HL-60/S4 (cell line): ENCODE results near the gene FGFR4.

Experiments used
- in situ Hi-C: fragments of 300-500 bp; cut with MboI; formaldehyde crosslinking; loops from 2 replicates; pipeline ENCODE4 v1.14.3; 2022; ENCODE audit warnings: low sequenced_read_pairs

Gene FGFR4

DNA sequence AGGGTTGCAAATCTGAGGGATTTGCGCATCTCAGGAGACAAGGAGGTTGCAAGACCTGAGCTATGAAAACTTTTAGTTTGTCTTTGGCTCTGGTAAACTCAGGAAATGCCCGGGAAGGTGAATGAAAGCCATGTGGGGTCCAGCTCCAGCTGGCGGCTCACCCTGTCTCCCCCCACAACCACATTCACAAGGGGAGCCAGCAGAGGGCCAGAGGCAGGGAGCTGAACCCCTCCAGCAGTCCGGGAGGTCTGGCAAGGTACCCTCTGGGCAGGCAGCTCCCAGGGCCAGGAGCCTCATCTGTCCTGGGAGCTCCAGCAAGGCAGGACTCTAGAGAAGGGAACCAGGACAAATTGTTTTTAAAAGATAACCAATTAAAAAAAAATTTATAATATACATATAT, 2.5 kb upstream of the FGFR4 start:
- in situ Hi-C loops = no loop called here

DNA sequence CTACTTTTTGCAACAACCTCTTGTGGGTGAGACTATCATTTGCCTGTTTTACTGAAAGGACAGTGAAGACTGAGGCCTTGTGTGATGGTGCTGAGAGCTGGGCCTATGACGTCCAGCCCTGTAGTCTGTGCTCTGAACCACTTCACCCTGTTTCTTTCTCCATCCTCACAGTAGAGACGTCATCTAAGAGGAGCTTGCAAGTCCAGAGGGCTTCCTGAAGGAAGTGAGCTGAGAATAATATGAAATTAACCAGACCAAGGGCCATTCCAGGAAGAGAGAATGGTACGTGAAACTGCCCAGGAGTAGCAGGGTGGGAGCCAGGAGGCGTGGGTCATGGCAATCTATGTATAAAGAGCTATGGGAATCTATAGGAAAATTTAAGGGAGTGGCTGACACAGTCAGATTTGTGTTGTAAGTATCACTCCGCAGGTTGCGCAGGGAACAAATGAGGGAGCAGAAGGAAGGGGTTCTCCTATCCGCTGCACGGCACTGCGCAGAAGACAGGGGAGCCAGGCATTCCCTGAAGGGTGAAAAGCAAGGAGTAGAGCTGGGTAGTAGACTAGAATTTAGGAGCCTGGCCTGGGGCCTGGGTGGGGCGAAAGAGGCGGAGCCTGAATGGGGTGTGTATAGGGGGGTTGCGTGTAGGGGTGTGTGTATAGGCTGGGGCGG, 596 bp upstream of the FGFR4 start:
- in situ Hi-C loops = no loop called here

DNA sequence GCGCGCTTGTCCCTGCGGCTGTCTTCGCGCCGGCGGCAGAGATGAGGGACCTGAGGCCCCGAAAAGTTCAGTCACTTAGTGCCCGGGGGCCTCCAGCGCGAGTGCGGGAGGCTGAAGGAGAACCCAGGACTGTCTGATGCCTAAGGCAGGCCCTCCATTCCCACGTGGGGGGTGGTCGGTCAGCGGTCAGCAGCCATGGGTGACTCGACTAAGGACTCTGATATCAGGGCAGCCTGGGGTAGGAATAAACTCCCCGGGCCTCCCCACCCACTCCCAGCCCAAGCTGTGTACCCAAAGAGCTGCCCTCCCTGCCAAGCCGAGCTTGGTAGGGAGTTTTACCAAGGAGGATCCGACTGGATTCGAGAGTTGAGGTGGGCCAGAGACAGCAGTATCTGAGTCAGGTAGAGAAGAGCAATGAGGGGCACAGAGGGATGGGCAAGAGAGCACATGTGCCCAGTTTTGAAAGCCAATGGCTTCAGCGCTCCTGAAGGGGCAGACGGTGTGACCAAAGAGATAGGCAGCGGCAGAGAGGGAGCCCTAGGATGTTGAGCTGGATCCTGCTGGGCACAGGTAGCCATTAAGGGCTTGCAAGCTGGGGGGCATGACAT, 787 bp downstream of the FGFR4 start:
- in situ Hi-C loops = no loop called here

GRCh38 chr5:177089127-177089526, 2.4 kb downstream of the FGFR4 start:
- in situ Hi-C loops = no loop called here

GRCh38 chr5:177089825-177090641, 3.3 kb downstream of the FGFR4 start:
- in situ Hi-C loops = no loop called here

DNA sequence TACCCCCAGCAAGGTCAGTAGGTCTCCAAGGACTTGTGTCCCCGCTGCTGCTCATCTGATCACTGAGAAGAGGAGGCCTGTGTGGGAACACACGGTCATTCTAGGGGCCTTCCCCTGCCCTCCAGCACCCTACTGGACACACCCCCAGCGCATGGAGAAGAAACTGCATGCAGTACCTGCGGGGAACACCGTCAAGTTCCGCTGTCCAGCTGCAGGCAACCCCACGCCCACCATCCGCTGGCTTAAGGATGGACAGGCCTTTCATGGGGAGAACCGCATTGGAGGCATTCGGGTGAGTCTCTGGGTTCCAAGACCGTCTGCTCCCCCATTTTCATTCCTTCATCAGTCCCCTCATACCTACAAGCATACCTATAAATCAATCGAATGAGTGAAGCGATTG, 4.1 kb downstream of the FGFR4 start:
- in situ Hi-C loops = no loop called here

- in situ Hi-C loops = no loop called here
Observed at GRCh38 chr5:177091232-177091631, 4.5 kb downstream of the FGFR4 start.

DNA sequence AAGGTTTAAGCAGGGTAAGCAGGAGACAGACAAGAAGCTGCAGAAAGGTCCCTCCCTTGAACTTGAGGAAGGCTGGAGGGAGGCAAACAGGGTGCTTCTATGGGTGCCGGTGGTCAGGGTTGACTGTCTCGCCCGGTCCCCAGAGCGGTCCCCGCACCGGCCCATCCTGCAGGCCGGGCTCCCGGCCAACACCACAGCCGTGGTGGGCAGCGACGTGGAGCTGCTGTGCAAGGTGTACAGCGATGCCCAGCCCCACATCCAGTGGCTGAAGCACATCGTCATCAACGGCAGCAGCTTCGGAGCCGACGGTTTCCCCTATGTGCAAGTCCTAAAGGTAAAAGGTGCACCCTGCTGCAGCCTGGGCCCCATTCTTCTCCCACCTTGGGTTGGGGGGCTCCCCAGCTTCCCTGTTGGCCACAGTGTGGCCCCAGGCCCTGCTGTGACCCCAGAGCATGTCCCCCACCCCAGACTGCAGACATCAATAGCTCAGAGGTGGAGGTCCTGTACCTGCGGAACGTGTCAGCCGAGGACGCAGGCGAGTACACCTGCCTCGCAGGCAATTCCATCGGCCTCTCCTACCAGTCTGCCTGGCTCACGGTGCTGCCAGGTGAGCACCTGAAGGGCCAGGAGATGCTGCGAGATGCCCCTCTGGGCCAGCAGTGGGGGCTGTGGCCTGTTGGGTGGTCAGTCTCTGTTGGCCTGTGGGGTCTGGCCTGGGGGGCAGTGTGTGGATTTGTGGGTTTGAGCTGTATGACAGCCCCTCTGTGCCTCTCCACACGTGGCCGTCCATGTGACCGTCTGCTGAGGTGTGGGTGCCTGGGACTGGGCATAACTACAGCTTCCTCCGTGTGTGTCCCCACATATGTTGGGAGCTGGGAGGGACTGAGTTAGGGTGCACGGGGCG, 5.7 kb downstream of the FGFR4 start:
- in situ Hi-C loops = no loop called here

DNA sequence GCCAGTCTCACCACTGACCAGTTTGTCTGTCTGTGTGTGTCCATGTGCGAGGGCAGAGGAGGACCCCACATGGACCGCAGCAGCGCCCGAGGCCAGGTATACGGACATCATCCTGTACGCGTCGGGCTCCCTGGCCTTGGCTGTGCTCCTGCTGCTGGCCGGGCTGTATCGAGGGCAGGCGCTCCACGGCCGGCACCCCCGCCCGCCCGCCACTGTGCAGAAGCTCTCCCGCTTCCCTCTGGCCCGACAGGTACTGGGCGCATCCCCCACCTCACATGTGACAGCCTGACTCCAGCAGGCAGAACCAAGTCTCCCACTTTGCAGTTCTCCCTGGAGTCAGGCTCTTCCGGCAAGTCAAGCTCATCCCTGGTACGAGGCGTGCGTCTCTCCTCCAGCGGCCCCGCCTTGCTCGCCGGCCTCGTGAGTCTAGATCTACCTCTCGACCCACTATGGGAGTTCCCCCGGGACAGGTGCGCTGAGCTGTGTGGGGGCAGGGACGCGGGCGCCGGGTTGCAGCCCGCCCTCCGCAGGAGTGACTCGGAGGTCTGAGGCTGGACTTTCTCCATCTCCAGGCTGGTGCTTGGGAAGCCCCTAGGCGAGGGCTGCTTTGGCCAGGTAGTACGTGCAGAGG, 6.5 kb downstream of the FGFR4 start:
- in situ Hi-C loops = no loop called here

DNA sequence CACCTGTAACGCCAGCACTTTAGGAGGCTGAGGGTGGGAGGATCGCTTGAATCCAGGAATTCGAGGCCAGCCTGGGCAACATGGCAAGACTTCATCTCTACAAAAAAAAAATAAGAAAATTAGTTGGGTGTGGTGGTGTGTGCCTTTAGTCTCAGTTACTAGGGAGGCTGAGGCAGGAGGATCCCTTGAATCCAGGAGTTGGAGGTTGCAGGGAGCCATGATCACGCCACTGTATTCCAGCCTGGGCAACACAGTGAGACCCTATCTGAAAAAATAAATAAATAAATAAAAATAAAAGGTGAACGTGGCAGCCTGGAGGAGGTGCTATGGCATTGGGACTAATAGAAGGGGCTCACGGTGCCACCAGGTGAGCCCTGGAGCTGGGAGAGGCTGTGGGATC, 7.1 kb downstream of the FGFR4 start:
- in situ Hi-C loops = no loop called here

DNA sequence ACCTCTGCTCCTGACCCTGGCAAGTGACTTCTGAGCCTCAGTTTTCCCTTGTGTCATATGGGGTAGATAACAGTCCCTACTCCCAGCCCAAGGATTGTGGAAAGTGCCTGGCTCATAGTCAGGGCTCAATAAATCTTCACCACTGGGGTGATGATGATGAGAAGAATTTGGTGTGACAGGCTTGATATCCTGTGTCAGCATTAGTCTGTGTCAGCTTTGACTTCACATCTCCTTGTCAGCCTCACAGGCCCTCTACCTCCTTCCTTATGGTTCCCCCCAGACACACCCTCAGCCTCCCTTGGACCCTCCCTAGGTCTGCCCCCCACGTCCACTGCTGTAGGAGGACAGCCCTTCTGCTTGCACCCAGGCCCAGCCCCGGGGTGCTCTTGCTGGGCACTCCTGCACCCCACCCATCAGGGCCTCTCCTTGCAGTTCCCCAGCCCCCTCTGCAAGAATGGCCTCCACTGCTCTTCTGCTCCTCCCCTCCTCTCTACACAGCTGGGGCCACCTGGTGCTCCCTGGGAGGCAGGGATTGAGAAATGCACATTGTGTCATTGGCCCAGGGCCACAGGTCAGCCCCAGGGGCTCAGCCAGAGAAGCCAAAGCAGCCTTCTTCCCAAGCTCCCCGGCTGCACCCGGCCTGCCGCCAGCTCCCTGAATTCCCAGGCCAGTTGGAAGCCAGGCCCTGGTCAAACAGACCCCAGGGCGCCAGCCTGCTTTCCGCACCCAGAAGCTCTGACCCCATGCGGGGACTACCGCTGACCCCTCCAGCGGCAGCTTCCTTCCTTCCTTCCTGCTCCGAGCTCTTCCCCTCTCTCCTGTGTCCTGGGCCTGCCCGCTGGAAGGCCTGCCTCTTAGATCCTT, 7.7 kb downstream of the FGFR4 start:
- in situ Hi-C loops = no loop called here

DNA sequence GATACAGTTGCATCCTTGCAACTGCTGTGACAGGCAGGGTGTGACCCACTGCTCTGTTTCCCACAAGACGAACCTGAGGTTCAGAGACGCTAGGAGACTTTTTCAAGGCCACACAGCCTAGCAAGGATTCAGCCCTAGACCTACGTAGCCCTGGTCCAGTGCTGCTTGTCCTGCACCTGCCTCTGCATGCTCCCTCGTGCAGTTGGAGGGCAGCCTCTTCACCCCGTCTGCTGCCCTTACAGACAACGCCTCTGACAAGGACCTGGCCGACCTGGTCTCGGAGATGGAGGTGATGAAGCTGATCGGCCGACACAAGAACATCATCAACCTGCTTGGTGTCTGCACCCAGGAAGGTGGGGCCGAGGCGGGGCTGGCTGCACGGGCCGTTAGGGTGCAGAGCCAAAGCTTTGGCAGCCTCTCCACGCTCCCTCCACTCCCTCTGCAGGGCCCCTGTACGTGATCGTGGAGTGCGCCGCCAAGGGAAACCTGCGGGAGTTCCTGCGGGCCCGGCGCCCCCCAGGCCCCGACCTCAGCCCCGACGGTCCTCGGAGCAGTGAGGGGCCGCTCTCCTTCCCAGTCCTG, 8.5 kb downstream of the FGFR4 start:
- in situ Hi-C loops = no loop called here

GRCh38 chr5:177096162-177097015, 9.7 kb downstream of the FGFR4 start:
- in situ Hi-C loops = no loop called here

DNA sequence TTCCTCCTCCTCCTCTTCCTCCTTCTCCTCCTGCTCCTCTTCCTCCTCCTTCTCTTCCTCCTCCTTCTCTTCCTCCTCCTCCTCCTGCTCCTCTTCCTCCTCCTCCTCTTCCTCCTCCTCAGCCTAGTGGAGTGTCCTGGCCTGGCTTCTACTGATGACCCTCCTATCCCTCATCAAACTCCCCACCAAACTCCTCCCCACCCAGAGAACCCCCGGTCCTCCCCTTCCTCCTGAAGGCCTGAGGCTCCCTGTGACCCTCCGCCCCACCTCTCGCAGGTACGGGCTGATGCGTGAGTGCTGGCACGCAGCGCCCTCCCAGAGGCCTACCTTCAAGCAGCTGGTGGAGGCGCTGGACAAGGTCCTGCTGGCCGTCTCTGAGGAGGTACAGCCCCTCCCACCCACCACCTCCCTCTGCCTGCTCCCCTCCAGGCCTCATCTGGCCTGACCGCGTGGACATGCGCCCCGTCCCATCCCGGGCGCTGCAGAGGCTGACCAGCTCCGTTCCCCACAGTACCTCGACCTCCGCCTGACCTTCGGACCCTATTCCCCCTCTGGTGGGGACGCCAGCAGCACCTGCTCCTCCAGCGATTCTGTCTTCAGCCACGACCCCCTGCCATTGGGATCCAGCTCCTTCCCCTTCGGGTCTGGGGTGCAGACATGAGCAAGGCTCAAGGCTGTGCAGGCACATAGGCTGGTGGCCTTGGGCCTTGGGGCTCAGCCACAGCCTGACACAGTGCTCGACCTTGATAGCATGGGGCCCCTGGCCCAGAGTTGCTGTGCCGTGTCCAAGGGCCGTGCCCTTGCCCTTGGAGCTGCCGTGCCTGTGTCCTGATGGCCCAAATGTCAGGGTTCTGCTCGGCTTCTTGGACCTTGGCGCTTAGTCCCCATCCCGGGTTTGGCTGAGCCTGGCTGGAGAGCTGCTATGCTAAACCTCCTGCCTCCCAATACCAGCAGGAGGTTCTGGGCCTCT, 10.6 kb downstream of the FGFR4 start:
- in situ Hi-C loops = no loop called here

- in situ Hi-C loops = no loop called here
Observed at GRCh38 chr5:177098120-177098469, 11.4 kb downstream of the FGFR4 start.

- in situ Hi-C loops = no loop called here
Observed at GRCh38 chr5:177098470-177099141, 11.9 kb downstream of the FGFR4 start.
